ENCODE measurements around the gene LINC00237.

GRCh38 chr20:21106171-21107017 is at the start of gene LINC00237:
- no peak for TF ChIP-seq POLR2A (IDR thresholded peaks at IDR 0.05)
- TF ChIP-seq CTCF (IDR thresholded peaks at IDR 0.05) = no peak
- no peak for TF ChIP-seq EP300 (IDR thresholded peaks at IDR 0.05)
- no peak for TF ChIP-seq POLR2AphosphoS5 (IDR thresholded peaks at IDR 0.05)

Data from stomach (tissue), 4 donors.